Stimulated activated CD8-positive, alpha-beta memory T cell treated with anti-CD3 and anti-CD28 coated beads, Interleukin-12 subunit alpha, Interleukin-12 subunit beta, amount 100 ng/mL, for 24 hours (primary cell): ENCODE data around the gene MTHFSD.

Source experiments
- DNase-seq: peaks from one replicate; pipeline ENCODE4 v3.0.0-alpha.2; 2020; ENCODE audit errors: extremely low read depth

MTHFSD gene

DNA sequence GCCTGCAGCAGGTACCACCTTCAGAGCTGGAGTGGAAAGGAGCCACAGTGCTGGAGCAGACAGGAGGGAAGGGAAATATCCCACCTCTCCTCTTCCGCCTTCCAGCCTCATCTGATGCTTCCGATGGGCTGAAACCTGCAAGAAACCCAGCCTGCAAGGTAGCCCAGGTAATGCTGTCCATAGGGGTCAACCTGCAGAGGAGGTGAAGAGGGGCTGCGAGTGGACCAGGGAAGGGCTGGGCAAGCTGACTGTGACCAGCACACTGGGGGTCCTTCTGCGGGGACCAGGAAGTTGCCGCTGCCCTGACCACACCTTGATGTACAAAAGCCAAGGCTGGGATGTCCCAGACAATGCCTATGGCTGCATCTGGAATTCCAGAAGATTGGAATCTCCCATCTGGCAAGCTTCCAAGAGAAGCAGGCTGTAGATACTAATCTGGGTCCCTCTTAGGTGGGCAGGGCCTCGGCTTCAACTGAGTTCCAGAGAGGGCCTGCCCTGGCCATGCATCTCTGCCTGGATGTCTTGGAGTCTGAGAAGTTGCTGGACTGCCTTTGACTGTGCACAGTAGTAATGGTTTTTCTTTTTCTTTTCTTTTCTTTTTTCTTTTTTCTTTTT, 29.1 kb upstream of the MTHFSD start:
- no peak for DNase-seq

- no peak for DNase-seq
These were observed 26.4 kb upstream of the MTHFSD start for GRCh38 chr16:86581458-86581857.

- DNase-seq = no peak
These were observed 25.7 kb upstream of the MTHFSD start for GRCh38 chr16:86580791-86581170.

- no peak for DNase-seq
These were observed 25.2 kb upstream of the MTHFSD start for GRCh38 chr16:86580063-86580790.

DNA sequence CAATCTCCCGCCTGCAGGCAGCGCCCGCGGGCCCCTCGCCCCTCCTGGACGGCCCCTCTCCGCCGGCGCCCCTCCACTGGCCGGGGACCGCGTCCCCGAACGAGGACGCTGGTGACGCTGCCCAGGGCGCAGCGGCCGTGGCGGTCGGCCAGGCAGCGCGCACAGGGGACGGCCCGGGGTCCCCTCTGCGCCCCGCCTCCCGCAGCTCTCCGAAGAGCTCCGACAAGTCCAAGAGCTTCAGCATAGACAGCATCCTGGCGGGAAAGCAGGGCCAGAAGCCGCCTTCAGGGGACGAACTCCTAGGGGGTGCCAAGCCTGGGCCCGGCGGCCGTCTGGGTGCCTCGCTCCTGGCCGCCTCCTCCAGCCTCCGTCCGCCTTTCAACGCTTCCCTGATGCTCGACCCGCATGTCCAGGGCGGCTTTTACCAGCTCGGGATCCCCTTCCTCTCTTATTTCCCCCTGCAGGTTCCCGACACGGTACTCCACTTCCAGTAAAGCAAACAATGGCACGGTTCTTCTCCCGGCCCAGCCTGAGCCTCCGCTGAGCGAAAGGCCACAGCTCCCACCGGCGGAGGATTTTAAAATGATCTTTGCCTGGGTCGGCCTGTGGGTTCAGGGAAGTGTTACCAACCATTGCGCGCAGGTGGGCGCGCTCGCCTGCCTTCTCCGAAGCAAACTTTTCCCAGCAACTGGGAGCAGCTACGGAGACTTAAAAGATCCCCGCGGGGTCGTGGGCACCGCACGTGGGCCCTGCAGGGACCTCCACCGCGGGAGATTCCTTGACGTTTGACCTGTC, 24.4 kb upstream of the MTHFSD start:
- DNase-seq = no peak

DNA sequence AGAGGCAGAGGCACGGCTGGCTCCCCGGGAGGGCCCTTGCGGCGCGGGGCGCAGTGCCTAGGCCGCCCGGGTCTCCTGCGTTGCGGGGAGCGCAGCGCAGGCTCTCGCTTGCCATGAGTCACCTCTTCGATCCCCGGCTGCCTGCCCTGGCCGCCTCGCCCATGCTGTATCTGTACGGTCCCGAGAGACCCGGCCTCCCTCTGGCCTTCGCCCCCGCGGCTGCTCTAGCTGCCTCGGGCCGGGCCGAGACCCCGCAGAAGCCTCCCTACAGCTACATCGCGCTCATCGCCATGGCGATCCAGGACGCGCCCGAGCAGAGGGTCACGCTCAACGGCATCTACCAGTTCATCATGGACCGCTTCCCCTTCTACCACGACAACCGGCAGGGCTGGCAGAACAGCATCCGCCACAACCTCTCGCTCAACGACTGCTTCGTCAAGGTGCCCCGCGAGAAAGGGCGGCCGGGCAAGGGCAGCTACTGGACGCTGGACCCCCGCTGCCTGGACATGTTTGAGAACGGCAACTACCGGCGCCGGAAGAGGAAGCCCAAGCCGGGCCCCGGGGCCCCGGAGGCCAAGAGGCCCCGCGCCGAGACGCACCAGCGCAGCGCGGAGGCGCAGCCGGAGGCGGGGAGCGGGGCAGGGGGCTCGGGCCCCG, 23.7 kb upstream of the MTHFSD start:
- DNase-seq = no peak

DNA sequence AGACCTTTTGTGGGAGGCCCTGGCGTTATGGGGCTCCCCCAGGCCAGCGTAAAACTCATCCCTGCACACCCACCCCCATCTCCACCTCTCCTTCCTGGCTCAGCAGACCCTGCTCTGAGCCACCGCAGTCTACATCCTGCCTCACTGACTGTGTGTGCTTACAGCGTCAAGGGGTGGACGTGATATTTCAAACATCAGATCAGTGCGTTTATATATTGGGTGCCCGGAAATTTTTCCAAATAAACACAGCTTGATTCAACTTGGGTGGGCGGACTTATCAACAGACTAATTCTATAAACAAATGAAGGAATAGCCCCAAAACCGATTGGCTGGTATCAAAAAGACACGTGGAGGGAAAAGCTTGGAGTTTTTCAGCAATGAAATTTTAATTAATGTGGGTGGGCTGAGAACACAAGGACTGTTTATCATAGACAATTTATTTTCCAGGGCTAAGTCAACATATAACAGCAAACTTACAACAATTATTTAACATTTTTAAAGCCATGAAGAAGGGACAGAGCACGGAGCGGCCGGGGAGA, 23.1 kb upstream of the MTHFSD start, which contains the start of gene FOXL1:
Gene FOXL1, plus strand, starts transcription at position 489 of the 539 bp plus-strand sequence. CDS start 175 bp downstream, outside the sequence.
- no peak for DNase-seq

DNA sequence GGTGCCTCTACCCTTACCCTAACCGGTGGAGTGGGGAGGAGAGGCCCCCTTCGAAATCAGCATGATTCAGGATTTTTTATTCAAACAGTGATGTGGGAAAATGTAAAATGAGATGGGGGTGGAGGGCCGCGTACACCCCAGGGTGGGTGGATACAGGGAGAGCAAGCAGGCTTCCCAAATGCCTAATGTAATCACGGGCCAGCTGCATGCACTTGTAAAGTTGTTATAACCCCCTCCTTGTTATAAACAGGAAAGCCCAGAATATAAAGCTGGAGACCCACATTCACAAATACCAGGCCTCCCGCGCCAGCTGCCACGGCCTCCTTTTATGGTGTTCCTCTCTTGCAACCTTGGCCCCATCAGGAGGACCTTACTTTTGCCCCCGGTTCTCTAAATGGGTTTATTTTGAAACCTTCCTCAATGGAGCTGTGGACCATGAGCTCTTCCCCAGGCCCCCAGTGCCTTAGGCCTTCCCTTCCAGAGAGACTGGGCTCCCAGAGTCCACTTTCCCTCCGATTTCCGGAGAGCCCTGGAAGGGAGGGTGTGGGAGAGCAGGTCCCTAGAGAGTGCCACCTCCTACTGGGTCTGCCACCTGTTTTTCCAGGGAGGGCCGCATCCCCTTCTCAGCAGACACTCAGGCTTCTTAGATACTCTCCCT, 22.4 kb upstream of the MTHFSD start:
- no peak for DNase-seq

- DNase-seq = no peak
These were observed 21.7 kb upstream of the MTHFSD start for GRCh38 chr16:86576591-86577313.

GRCh38 chr16:86575754-86576557, 20.9 kb upstream of the MTHFSD start:
- DNase-seq = peak; percentile 11

GRCh38 chr16:86575095-86575685, 20.2 kb upstream of the MTHFSD start:
- no peak for DNase-seq

GRCh38 chr16:86574646-86575045, 19.6 kb upstream of the MTHFSD start:
- DNase-seq = no peak

DNA sequence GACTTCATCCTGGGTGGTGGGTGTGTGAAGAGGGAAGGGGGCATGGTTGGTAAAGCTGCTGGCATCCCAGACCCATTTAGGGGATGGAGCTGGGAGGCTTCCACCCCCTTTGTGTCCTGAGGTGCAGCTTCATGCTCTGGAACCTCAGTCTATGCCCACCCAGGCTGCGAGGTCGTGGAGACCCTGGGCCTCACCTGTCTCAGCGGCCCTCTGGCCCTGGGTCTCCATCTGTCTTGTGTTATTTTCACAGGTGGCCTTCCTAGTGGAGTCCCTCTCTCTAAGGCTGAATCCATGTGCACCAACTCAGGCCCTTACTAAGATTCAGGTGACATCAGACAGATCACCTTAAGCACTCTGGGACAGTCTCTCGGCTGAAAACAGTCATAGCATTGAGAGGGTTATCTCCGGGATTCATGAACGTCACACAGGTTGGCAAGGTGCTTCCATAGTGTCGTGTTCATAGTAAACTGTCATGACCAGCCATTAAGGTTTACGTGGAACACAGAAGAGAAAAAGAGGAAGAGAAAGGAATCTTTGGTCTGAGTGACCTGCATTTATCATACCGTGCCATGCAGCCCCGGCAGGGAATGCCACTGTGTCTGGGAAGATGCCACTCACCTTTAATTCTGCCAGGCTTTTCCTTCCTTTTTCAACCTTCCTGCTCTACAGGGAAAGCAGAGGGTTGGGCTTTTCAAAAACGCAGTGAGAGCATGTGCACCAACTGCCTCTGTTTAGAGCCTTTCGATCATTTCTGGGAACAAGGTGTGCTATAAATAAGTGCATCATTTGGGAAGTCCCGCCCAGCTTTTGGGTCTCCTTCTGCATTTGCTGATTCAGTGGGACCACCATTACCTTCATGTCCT, 18.8 kb upstream of the MTHFSD start:
- DNase-seq = no peak

GRCh38 chr16:86573215-86573614, 18.2 kb upstream of the MTHFSD start:
- no peak for DNase-seq

DNA sequence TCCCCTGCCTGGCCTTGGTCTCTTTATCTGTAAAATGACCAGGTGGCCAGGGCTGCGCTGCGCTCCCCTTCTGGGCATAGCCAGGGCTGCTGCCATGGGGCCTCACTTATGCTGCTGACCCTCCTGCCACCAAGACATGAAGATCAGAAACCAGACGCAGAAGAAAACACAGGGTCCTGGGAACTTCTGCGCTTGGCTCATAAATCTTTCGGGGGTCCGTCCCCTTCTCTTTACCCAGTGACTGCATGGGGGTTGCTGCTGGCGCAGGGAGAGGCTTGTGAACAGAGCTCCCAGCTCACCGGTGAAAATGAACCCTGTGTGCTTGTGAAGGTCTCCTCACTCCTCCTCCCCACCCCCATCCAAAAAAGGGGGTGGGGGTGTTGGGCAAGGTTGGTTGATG, 17.6 kb upstream of the MTHFSD start:
- DNase-seq = no peak

GRCh38 chr16:86572041-86572521, 17.0 kb upstream of the MTHFSD start:
- no peak for DNase-seq

- no peak for DNase-seq
These were observed 16.5 kb upstream of the MTHFSD start for GRCh38 chr16:86571530-86571915.
